Skeletal muscle satellite cell (primary cell): Measurements from ENCODE around the gene VASN.
"Not testable (repeated sequence)": the region's sequence is repeated elsewhere in the genome, so short reads cannot be mapped to it uniquely, and the experiment has no call there.

Experiments
- H3K27me3 ChIP-seq: 2 replicates; pipeline ENCODE4 v1.7.0; 2013; ENCODE audit warnings: low read length; ENCODE audit not compliant: control insufficient read depth, insufficient read depth
- H3K36me3 ChIP-seq: 2 replicates; pipeline ENCODE4 v1.7.0; 2013; ENCODE audit warnings: mild to moderate bottlenecking, control low read depth, low read length; ENCODE audit not compliant: insufficient read depth
- H3K4me1 ChIP-seq: 2 replicates; pipeline ENCODE4 v1.7.0; 2013; ENCODE audit warnings: low read length; ENCODE audit not compliant: control insufficient read depth, insufficient read depth
- H3K4me2 ChIP-seq: 2 replicates; pipeline ENCODE4 v1.7.0; 2013; ENCODE audit warnings: mild to moderate bottlenecking, low read length
- H3K4me3 ChIP-seq: 2 replicates; pipeline ENCODE4 v1.7.0; 2013; ENCODE audit warnings: low read length
- H3K9ac ChIP-seq: 2 replicates; pipeline ENCODE4 v1.7.0; 2013; ENCODE audit warnings: mild to moderate bottlenecking, low read depth, low read length, moderate library complexity
- H3K9me3 ChIP-seq: replicated peaks from 2 replicates; pipeline ENCODE4 v1.7.0; 2013; ENCODE audit warnings: mild to moderate bottlenecking, control low read depth, low read length

VASN gene

DNA sequence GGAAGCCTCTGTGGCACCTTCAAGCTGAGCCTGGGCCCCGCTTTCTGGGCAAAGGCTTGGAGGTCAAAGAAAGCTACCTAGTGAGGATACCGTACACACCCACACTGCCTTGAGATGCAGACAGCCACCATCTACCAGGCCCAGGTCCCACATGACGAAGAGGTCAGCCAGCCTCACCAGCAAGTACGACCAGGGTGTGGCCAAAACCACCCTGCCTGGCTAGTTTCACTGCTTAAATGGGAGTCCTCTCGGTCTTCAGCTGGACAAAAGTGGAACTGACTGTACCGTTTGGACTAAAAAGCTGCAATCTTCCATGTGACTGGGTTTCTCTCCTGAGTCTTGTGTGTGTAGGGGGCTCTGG is 21.6 kb downstream of the VASN start:
- Histone ChIP-seq H3K9ac (no peak overlapping the region), H3K4me2 (no peak overlapping the region), H3K27me3 (no peaks in the 10 kb centered on the region), H3K36me3 (peaks cover 11% of the 10 kb centered on the region), H3K4me1 (peaks cover 15% of the 10 kb centered on the region), H3K4me3 (no peak overlapping the region), H3K9me3 (no peaks in the 10 kb centered on the region)

- not testable (repeated sequence) for H3K4me2 ChIP-seq, H3K27me3 ChIP-seq, H3K9ac ChIP-seq, H3K9me3 ChIP-seq, H3K4me3 ChIP-seq
- H3K36me3 ChIP-seq = peaks cover 11% of the 10 kb centered on the region
- H3K4me1 ChIP-seq = peaks cover 12% of the 10 kb centered on the region
These were observed 22.2 kb downstream of the VASN start for GRCh38 chr16:4393850-4394249.

GRCh38 chr16:4395055-4395726 is 23.5 kb downstream of the VASN start:
- peaks cover 14% of the 10 kb centered on the region for H3K36me3 ChIP-seq
- no peaks in the 10 kb centered on the region for H3K9me3 ChIP-seq
- H3K4me2 ChIP-seq = no peak overlapping the region
- H3K9ac ChIP-seq = no peak overlapping the region
- H3K4me1 ChIP-seq = peaks cover 12% of the 10 kb centered on the region
- no peaks in the 10 kb centered on the region for H3K27me3 ChIP-seq
- no peak overlapping the region for H3K4me3 ChIP-seq

DNA sequence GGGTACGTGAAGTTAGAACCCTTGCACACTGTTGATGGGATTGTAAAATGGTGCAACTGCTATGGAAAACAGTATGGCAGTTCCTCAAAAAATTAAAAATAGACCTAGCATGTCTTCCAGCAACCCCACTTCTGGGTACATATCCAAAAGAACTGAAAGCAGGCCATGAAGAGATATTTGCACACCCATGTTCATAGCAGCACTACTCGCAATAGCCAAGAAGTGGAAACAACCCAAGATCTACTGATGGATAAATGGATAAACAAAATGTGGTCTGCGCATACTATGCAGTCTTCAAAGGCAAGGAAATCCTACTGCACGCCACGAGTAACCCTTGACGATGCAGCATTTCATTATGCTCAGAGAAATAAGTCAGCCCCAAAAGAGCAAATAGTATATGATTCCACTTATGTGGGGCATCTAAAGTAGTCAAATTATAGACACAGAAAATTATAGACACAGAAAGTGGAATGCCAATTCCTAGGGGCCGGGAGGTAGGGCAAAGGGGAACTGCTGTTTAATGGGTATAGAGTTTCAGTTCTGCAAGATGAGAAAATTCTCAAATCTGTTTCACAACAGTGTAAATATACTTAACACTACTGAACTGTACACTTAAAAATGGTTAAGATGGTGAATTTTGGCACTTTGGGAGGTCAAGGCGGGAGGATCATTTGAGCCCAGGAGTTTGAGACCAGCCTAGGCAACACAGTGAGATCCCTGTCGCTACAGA is 27.5 kb downstream of the VASN start:
- no peaks in the 10 kb centered on the region for H3K27me3 ChIP-seq
- H3K4me2 ChIP-seq = no peak overlapping the region
- H3K9ac ChIP-seq = no peak overlapping the region
- H3K4me3 ChIP-seq = no peak overlapping the region
- peaks cover 4% of the 10 kb centered on the region for H3K4me1 ChIP-seq
- H3K9me3 ChIP-seq = no peaks in the 10 kb centered on the region
- peaks cover 18% of the 10 kb centered on the region for H3K36me3 ChIP-seq

- no peak overlapping the region for H3K9ac ChIP-seq
- no peaks in the 10 kb centered on the region for H3K9me3 ChIP-seq
- no peak overlapping the region for H3K4me3 ChIP-seq
- peaks cover 25% of the 10 kb centered on the region for H3K36me3 ChIP-seq
- no peak overlapping the region for H3K4me2 ChIP-seq
- peaks cover 4% of the 10 kb centered on the region for H3K4me1 ChIP-seq
- no peaks in the 10 kb centered on the region for H3K27me3 ChIP-seq
These were observed 29.4 kb downstream of the VASN start for GRCh38 chr16:4401094-4401501.

GRCh38 chr16:4401510-4401909 is 29.9 kb downstream of the VASN start:
- no peaks in the 10 kb centered on the region for H3K9me3 ChIP-seq
- H3K4me1 ChIP-seq = peaks cover 4% of the 10 kb centered on the region
- H3K27me3 ChIP-seq = no peaks in the 10 kb centered on the region
- no peak overlapping the region for H3K4me3 ChIP-seq
- H3K4me2 ChIP-seq = no peak overlapping the region
- no peak overlapping the region for H3K9ac ChIP-seq
- H3K36me3 ChIP-seq = peaks cover 25% of the 10 kb centered on the region

DNA sequence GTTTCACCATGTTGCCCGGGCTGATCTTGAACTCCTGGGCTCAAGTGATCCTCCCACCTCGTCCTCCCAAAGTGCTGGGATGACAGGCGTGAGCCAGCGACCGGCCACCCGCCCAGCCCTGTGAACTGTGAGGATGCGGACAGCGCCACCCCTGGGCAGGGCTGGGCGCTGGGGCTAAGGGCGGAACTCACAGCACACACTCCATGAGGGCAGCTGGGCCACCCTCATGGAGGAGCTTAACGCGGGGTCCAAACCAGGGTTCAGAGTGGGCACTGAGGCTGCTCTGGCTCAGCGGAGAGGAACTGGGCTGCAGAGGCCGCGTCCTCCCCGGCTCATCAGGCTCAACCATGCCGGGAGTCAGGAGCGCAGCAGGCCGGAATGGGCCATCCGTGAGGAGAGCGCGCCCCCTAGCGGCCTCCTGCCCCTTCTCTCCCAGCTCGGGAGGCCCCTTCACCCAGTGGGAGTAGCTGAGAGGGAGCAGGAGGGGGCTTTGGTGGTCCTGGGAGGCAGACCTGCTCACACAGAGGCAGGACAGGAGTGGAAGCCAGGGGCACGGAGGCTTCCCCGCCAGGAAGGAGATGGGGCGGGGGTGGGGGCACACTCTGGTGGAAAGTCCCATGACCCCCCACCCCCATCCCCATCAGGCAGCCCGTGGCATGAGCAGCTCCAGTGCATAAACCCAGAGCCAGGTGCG is 30.9 kb downstream of the VASN start:
- peaks cover 4% of the 10 kb centered on the region for H3K4me1 ChIP-seq
- no peak overlapping the region for H3K4me3 ChIP-seq
- H3K36me3 ChIP-seq = peaks cover 26% of the 10 kb centered on the region

GRCh38 chr16:4403133-4403949 is 31.7 kb downstream of the VASN start:
- H3K27me3 ChIP-seq = no peaks in the 10 kb centered on the region
- no peak overlapping the region for H3K4me2 ChIP-seq
- peaks cover 30% of the 10 kb centered on the region for H3K36me3 ChIP-seq
- no peak overlapping the region for H3K4me3 ChIP-seq
- peaks cover 12% of the 10 kb centered on the region for H3K4me1 ChIP-seq
- H3K9me3 ChIP-seq = no peaks in the 10 kb centered on the region
- no peak overlapping the region for H3K9ac ChIP-seq

More for the DNA sequence above, 30.9 kb downstream of the VASN start:
- peak overlapping the region; percentile 41 for H3K9ac ChIP-seq
- no peaks in the 10 kb centered on the region for H3K9me3 ChIP-seq
- H3K4me2 ChIP-seq = peak overlapping the region; percentile 39
- H3K27me3 ChIP-seq = no peaks in the 10 kb centered on the region

- peaks cover 26% of the 10 kb centered on the region for H3K36me3 ChIP-seq
- no peaks in the 10 kb centered on the region for H3K9me3 ChIP-seq
- peaks cover 13% of the 10 kb centered on the region for H3K4me1 ChIP-seq
- H3K9ac ChIP-seq = no peak overlapping the region
- no peak overlapping the region for H3K4me2 ChIP-seq
- H3K4me3 ChIP-seq = no peak overlapping the region
- no peaks in the 10 kb centered on the region for H3K27me3 ChIP-seq
These were observed 32.8 kb downstream of the VASN start for GRCh38 chr16:4404247-4404966.

- H3K9ac ChIP-seq = no peak overlapping the region
- peaks cover 26% of the 10 kb centered on the region for H3K36me3 ChIP-seq
These were observed 33.5 kb downstream of the VASN start for GRCh38 chr16:4404967-4405696.

More at GRCh38 chr16:4404967-4405696, 33.5 kb downstream of the VASN start:
- H3K4me1 ChIP-seq = peaks cover 13% of the 10 kb centered on the region
- H3K4me2 ChIP-seq = no peak overlapping the region
- no peak overlapping the region for H3K4me3 ChIP-seq
- H3K27me3 ChIP-seq = no peaks in the 10 kb centered on the region
- H3K9me3 ChIP-seq = no peaks in the 10 kb centered on the region
